Measurements from ENCODE around the gene OCIAD1. TPM values are rescaled to one million over a fixed set of nuclear protein-coding genes. Genes with fewer than 3 reads are reported as not detected.

OCIAD1 gene
- total and polyA plus RNA-seq, 4 donors, result 52.4 to 114 (median 82.6) TPM

GRCh38 chr4:48906206-48907173 is 75.6 kb downstream of the OCIAD1 start, which contains the start of gene OCIAD2:
Gene OCIAD2, minus strand, starts transcription at chr4:48906774. Its CDS starts 2,225 bp downstream, at chr4:48904549.
- peak within 1 kb of the TSS; percentile 76 to 84 (median 78) for H3K4me3 ChIP-seq (ENCODE audit: low read depth in 1 of 3, low read length in 3 of 3)
- no peaks in the 10 kb centered on the region for H3K9me3 ChIP-seq (ENCODE audit: control insufficient read depth in 4 of 4, low read length in 3 of 4)
- whole genome bisulfite sequencing, result 8% methylated on average over 65 of the region's 65 CpGs
- H3K9ac ChIP-seq (ENCODE audit: low read depth in 1 of 2, low read length in 2 of 2), result peak within 1 kb of the TSS in 1 of 2 donors; percentile 69
- no peaks in the 10 kb centered on the region for H3K27me3 ChIP-seq (ENCODE audit: control insufficient read depth in 4 of 4, insufficient read depth in 4 of 4, low read length in 3 of 4)
- DNase-seq (ENCODE audit: low spot score), result peak; percentile 44
- H3K27ac ChIP-seq (ENCODE audit: low read depth in 1 of 2, low read length in 2 of 2), result peak within 1 kb of the TSS; percentile 68 to 81
- peaks cover 7 to 26% (median 16%) of the 10 kb centered on the region in 4 donors for H3K4me1 ChIP-seq (ENCODE audit: control insufficient read depth in 4 of 4, insufficient read depth in 4 of 4, low read length in 3 of 4)
- H3K36me3 ChIP-seq (ENCODE audit: control insufficient read depth in 4 of 4, insufficient read depth in 3 of 4, low read depth in 1 of 4, low read length in 3 of 4), result peaks cover 2 to 9% (median 6%) of the 10 kb centered on the region in 4 donors
- TF ChIP-seq HNF4A (conservative IDR thresholded peaks at IDR 0.05) (peak; percentile 37 to 47), FOXA2 (IDR thresholded peaks at IDR 0.05) (no peak), GABPA (IDR thresholded peaks at IDR 0.05 in 1 of 2, conservative IDR thresholded peaks at IDR 0.05 in 1 of 2) (no peak), RAD21 (IDR thresholded peaks at IDR 0.05) (peak; percentile 64 to 73), RXRA (IDR thresholded peaks at IDR 0.05) (peak in 1 of 2 donors; percentile 17), JUND (IDR thresholded peaks at IDR 0.05) (peak in 1 of 2 donors; percentile 29), TAF1 (conservative IDR thresholded peaks at IDR 0.05) (no peak), SP1 (IDR thresholded peaks at IDR 0.05) (no peak), YY1 (IDR thresholded peaks at IDR 0.05) (no peak)
- TF ChIP-seq, protein P1, sequence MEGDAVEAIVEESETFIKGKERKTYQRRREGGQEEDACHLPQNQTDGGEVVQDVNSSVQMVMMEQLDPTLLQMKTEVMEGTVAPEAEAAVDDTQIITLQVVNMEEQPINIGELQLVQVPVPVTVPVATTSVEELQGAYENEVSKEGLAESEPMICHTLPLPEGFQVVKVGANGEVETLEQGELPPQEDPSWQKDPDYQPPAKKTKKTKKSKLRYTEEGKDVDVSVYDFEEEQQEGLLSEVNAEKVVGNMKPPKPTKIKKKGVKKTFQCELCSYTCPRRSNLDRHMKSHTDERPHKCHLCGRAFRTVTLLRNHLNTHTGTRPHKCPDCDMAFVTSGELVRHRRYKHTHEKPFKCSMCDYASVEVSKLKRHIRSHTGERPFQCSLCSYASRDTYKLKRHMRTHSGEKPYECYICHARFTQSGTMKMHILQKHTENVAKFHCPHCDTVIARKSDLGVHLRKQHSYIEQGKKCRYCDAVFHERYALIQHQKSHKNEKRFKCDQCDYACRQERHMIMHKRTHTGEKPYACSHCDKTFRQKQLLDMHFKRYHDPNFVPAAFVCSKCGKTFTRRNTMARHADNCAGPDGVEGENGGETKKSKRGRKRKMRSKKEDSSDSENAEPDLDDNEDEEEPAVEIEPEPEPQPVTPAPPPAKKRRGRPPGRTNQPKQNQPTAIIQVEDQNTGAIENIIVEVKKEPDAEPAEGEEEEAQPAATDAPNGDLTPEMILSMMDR (IDR thresholded peaks at IDR 0.05; ENCODE audit: low read depth, low read length, missing input control), result peak; percentile 19
- TF ChIP-seq, protein P2, sequence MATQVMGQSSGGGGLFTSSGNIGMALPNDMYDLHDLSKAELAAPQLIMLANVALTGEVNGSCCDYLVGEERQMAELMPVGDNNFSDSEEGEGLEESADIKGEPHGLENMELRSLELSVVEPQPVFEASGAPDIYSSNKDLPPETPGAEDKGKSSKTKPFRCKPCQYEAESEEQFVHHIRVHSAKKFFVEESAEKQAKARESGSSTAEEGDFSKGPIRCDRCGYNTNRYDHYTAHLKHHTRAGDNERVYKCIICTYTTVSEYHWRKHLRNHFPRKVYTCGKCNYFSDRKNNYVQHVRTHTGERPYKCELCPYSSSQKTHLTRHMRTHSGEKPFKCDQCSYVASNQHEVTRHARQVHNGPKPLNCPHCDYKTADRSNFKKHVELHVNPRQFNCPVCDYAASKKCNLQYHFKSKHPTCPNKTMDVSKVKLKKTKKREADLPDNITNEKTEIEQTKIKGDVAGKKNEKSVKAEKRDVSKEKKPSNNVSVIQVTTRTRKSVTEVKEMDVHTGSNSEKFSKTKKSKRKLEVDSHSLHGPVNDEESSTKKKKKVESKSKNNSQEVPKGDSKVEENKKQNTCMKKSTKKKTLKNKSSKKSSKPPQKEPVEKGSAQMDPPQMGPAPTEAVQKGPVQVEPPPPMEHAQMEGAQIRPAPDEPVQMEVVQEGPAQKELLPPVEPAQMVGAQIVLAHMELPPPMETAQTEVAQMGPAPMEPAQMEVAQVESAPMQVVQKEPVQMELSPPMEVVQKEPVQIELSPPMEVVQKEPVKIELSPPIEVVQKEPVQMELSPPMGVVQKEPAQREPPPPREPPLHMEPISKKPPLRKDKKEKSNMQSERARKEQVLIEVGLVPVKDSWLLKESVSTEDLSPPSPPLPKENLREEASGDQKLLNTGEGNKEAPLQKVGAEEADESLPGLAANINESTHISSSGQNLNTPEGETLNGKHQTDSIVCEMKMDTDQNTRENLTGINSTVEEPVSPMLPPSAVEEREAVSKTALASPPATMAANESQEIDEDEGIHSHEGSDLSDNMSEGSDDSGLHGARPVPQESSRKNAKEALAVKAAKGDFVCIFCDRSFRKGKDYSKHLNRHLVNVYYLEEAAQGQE (IDR thresholded peaks at IDR 0.05), result peak; percentile 37

DNA sequence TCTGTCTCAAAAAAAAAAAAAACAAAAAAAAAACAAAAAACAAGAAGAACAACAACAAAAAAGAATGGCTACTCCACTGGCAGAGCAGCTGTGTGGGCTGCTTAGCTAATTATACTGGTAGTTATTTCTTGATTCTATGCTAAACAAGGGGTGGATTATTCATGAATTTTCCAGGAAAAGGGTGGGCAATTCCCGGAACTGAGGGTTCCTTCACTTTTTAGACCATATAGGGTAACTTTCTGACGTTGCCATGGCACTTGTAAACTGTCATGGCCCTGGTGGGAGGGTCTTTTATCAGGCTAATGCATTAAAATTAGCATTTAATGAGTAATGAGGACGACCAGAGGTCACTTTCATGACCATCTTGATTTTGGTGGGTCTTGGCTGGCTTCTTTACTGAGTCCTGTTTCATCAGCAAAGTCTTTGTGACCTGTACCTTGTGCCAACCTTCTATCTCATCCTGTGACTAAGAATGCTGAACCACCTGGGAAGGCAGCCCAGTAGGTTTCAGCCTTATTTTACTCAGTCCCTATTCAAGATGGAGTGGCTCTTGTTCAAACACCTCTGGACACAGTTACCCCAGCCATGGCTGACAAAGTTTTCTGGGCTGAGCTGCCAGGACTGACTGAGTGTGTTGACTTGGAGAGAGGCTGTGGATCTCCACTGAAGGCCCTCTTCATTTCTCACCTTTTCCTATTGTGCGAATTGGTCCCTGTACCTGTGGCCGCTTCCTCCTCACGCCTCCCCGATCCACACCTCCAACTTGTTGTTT is 77.0 kb downstream of the OCIAD1 start:
- Histone ChIP-seq H3K9me3 (ENCODE audit: control insufficient read depth in 4 of 4, low read length in 3 of 4) (no peaks in the 10 kb centered on the region), H3K27ac (ENCODE audit: low read depth in 1 of 2, low read length in 2 of 2) (no peak overlapping the region), H3K4me1 (ENCODE audit: control insufficient read depth in 4 of 4, insufficient read depth in 4 of 4, low read length in 3 of 4) (peaks cover 7 to 26% (median 15%) of the 10 kb centered on the region in 4 donors), H3K36me3 (ENCODE audit: control insufficient read depth in 4 of 4, insufficient read depth in 3 of 4, low read depth in 1 of 4, low read length in 3 of 4) (peaks cover 0 to 2% (median 0%) of the 10 kb centered on the region in 4 donors), H3K4me3 (ENCODE audit: low read depth in 1 of 3, low read length in 3 of 3) (no peak overlapping the region), H3K27me3 (ENCODE audit: control insufficient read depth in 4 of 4, insufficient read depth in 4 of 4, low read length in 3 of 4) (no peaks in the 10 kb centered on the region), H3K9ac (ENCODE audit: low read depth in 1 of 2, low read length in 2 of 2) (no peak overlapping the region)
- TF ChIP-seq GABPA (IDR thresholded peaks at IDR 0.05 in 1 of 2, conservative IDR thresholded peaks at IDR 0.05 in 1 of 2) (no peak), TAF1 (conservative IDR thresholded peaks at IDR 0.05) (no peak), HNF4G (IDR thresholded peaks at IDR 0.05) (no peak), EGR1 (IDR thresholded peaks at IDR 0.05; ENCODE audit: low read depth in 2 of 2) (no peak), FOXA1 (IDR thresholded peaks at IDR 0.05) (no peak)
- TF ChIP-seq, protein P3, sequence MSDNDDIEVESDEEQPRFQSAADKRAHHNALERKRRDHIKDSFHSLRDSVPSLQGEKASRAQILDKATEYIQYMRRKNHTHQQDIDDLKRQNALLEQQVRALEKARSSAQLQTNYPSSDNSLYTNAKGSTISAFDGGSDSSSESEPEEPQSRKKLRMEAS (IDR thresholded peaks at IDR 0.05), result no peak
- WGBS, result 94% methylated on average over 7 of the region's 7 CpGs
- DNase-seq (ENCODE audit: low spot score), result no peak

Measured in liver (tissue), 9 donors.